ENCODE measurements around the gene USP47. TPM values are rescaled to one million over a fixed set of nuclear protein-coding genes. Genes with fewer than 3 reads are reported as not detected.

Gene USP47
- total RNA-seq, 1 donor from 2014 or later, result 46.1 TPM

DNA sequence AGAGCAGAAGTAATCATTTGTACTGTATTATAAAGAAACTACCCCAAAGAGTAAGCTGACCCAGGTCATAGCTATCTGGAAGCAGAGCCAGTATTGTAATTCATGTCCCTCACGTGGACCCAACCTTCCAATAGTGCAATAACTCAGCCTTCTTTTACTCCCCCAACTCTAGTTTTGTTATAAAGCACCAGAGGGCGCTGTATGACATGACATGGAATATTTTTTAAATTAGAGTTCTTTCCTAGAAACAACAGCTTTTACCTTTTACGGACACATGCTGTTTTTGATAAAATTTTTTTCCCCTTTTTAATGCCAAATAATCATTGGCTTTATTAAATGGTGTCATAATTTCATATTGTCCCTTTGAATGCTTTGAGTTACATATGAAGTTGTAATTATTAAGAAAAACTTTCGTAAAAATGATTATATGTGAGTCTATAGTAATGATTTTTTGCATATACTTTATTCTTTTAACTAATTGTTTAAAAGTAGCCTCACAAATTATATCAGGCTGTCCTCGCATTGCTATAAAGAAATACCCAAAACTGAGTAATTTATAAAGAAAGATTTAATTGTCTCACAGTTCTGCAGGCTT is 89.8 kb downstream of the USP47 start:
- Mint-ChIP-seq H3K9me3 (ENCODE audit: unreplicated experiment) (peaks cover 4% of the 10 kb centered on the region), H3K4me1 (ENCODE audit: unreplicated experiment) (peaks cover 16% of the 10 kb centered on the region), H3K27ac (ENCODE audit: unreplicated experiment) (peak overlapping the region; percentile 52), H3K36me3 (ENCODE audit: unreplicated experiment) (peaks cover 54% of the 10 kb centered on the region), H3K4me3 (ENCODE audit: unreplicated experiment) (no peak overlapping the region), H3K27me3 (ENCODE audit: unreplicated experiment) (no peaks in the 10 kb centered on the region)
- TF ChIP-seq CTCF (IDR thresholded peaks at IDR 0.05), result peak; percentile 77
- no peak for DNase-seq (ENCODE audit: extremely low spot score, unreplicated experiment)

DNA sequence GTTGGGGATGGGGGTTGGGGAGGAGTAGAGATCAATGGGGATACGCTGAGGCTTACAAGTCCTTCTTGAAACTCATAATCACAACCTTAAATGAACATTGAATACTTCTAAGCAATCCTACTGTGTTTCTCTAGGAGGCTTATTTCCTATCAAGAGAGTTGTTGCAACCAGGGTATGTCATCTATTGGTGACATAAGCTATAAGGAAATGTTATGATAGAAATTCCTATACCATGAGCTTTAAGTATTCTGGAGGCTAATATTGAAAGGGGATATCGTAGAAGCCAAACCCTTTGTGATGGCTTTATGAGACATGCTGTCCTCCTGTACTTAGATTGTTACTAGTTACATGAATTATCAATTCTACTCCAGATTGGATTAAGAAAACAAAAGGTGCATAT is 93.8 kb downstream of the USP47 start:
- no peak for DNase-seq (ENCODE audit: extremely low spot score, unreplicated experiment)
- Mint-ChIP-seq H3K4me1 (ENCODE audit: unreplicated experiment) (peaks cover 18% of the 10 kb centered on the region), H3K4me3 (ENCODE audit: unreplicated experiment) (no peak overlapping the region), H3K9me3 (ENCODE audit: unreplicated experiment) (no peaks in the 10 kb centered on the region), H3K36me3 (ENCODE audit: unreplicated experiment) (peaks cover 64% of the 10 kb centered on the region), H3K27me3 (ENCODE audit: unreplicated experiment) (no peaks in the 10 kb centered on the region), H3K27ac (ENCODE audit: unreplicated experiment) (no peak overlapping the region)
- TF ChIP-seq CTCF (IDR thresholded peaks at IDR 0.05), result no peak

DNA sequence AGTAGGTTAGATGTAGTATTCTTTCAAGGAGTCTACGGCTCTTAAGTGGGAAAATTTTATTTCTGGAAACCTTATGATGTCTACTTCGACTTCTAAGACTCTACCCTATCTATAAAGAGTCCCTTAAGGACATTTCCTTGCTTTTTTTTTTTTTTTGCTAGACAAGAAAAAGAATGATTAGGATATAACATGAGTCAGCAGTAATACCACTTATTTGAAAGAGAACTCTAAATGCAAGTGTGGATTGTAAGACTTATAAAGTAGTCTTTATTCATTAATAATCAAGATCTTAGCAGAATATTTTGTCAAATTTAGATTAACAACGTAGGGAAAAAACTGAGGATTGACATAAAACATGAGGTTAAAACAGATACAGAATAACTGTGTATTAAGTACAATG is 95.7 kb downstream of the USP47 start:
- no peak for TF ChIP-seq CTCF (IDR thresholded peaks at IDR 0.05)
- Mint-ChIP-seq H3K4me1 (ENCODE audit: unreplicated experiment) (peaks cover 16% of the 10 kb centered on the region), H3K36me3 (ENCODE audit: unreplicated experiment) (peaks cover 68% of the 10 kb centered on the region), H3K4me3 (ENCODE audit: unreplicated experiment) (no peak overlapping the region), H3K27me3 (ENCODE audit: unreplicated experiment) (no peaks in the 10 kb centered on the region), H3K9me3 (ENCODE audit: unreplicated experiment) (no peaks in the 10 kb centered on the region), H3K27ac (ENCODE audit: unreplicated experiment) (peak overlapping the region; percentile 21)
- no peak for DNase-seq (ENCODE audit: extremely low spot score, unreplicated experiment)

GRCh38 chr11:11937957-11938356 is 96.2 kb downstream of the USP47 start:
- H3K27ac Mint-ChIP-seq (ENCODE audit: unreplicated experiment), result no peak overlapping the region
- H3K4me1 Mint-ChIP-seq (ENCODE audit: unreplicated experiment), result peaks cover 16% of the 10 kb centered on the region
- no peak for DNase-seq (ENCODE audit: extremely low spot score, unreplicated experiment)
- no peak overlapping the region for H3K4me3 Mint-ChIP-seq (ENCODE audit: unreplicated experiment)
- H3K36me3 Mint-ChIP-seq (ENCODE audit: unreplicated experiment), result peaks cover 68% of the 10 kb centered on the region
- no peaks in the 10 kb centered on the region for H3K27me3 Mint-ChIP-seq (ENCODE audit: unreplicated experiment)
- H3K9me3 Mint-ChIP-seq (ENCODE audit: unreplicated experiment), result no peaks in the 10 kb centered on the region
- TF ChIP-seq CTCF (IDR thresholded peaks at IDR 0.05), result no peak

DNA sequence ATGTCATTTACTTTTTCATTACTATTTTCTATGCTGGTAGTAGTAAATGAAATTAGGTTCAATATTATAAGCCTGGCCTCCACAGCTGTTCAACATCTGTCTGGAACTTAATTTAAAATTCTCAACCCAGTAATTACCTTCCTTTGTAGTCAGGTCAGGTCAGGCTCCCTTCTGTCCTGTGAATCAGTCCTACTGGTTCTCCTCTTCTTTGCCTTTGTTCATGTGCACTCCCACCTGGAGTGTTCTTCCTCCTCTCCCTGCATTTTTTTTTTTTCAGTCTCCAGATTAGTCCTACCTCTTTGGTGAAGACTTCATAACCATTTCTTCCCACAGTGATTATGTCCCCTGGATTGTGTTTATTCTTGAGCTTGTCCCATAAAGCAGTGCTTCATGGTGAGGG is 98.8 kb downstream of the USP47 start:
- no peaks in the 10 kb centered on the region for H3K27me3 Mint-ChIP-seq (ENCODE audit: unreplicated experiment)
- no peak for DNase-seq (ENCODE audit: extremely low spot score, unreplicated experiment)
- no peak for TF ChIP-seq CTCF (IDR thresholded peaks at IDR 0.05)
- H3K4me3 Mint-ChIP-seq (ENCODE audit: unreplicated experiment), result no peak overlapping the region
- no peaks in the 10 kb centered on the region for H3K9me3 Mint-ChIP-seq (ENCODE audit: unreplicated experiment)
- H3K4me1 Mint-ChIP-seq (ENCODE audit: unreplicated experiment), result peaks cover 10% of the 10 kb centered on the region
- H3K36me3 Mint-ChIP-seq (ENCODE audit: unreplicated experiment), result peaks cover 56% of the 10 kb centered on the region
- no peak overlapping the region for H3K27ac Mint-ChIP-seq (ENCODE audit: unreplicated experiment)
